Nephron (organoid): ENCODE measurements around the gene TREX2.

Experiments
- H3K27ac Mint-ChIP-seq, 3 experiments: 2 replicates each; pipeline ENCODE4 v1.8.0; 2020; ENCODE audit warnings: mixed read lengths in 3 of 3, mild to moderate bottlenecking in 2 of 3, moderate library complexity in 1 of 3
- H3K27me3 Mint-ChIP-seq: 2 replicates; pipeline ENCODE4 v1.8.0; 2021; ENCODE audit warnings: low read depth, mild to moderate bottlenecking, moderate library complexity, mixed read lengths
- H3K36me3 Mint-ChIP-seq: 2 replicates; pipeline ENCODE4 v1.8.0; 2020; ENCODE audit warnings: low read depth, mixed read lengths
- H3K4me1 Mint-ChIP-seq: 2 replicates; pipeline ENCODE4 v1.8.0; 2020; ENCODE audit warnings: mixed read lengths
- H3K4me3 Mint-ChIP-seq, 3 experiments: 2 replicates each; pipeline ENCODE4 v1.8.0; 2020; ENCODE audit warnings: mild to moderate bottlenecking in 3 of 3, mixed read lengths in 3 of 3, moderate library complexity in 2 of 3
- H3K9me3 Mint-ChIP-seq: 2 replicates; pipeline ENCODE4 v1.8.0; 2020; ENCODE audit warnings: mixed read lengths
- CTCF ChIP-seq, 3 experiments: fragments of 200-600 bp; sonication (generic); IDR thresholded peaks; one replicate each; pipeline ENCODE4 v1.5.0; 2021; ENCODE audit warnings: antibody characterized with exemption in 3 of 3; ENCODE audit not compliant: unreplicated experiment in 3 of 3

TREX2 gene

GRCh38 chrX:153463556-153463955 lies 17.7 kb upstream of the TREX2 start:
- Mint-ChIP-seq H3K4me3 (no peak overlapping the region), H3K27me3 (no peaks in the 10 kb centered on the region), H3K4me1 (peaks cover 12% of the 10 kb centered on the region), H3K36me3 (peaks cover 28% of the 10 kb centered on the region), H3K27ac (no peak overlapping the region), H3K9me3 (peaks cover 18% of the 10 kb centered on the region)
- no peak for TF ChIP-seq CTCF (IDR thresholded peaks at IDR 0.05; ENCODE audit: unreplicated experiment in 3 of 3)

- no peak overlapping the region for H3K27ac Mint-ChIP-seq
- H3K4me3 Mint-ChIP-seq, result no peak overlapping the region
- H3K27me3 Mint-ChIP-seq, result no peaks in the 10 kb centered on the region
- peaks cover 17% of the 10 kb centered on the region for H3K4me1 Mint-ChIP-seq
- H3K36me3 Mint-ChIP-seq, result peaks cover 30% of the 10 kb centered on the region
- peaks cover 18% of the 10 kb centered on the region for H3K9me3 Mint-ChIP-seq
- no peak for TF ChIP-seq CTCF (IDR thresholded peaks at IDR 0.05; ENCODE audit: unreplicated experiment in 3 of 3)
Measured at GRCh38 chrX:153463031-153463430, 17.2 kb upstream of the TREX2 start.

GRCh38 chrX:153462291-153462690 lies 16.4 kb upstream of the TREX2 start:
- H3K4me3 Mint-ChIP-seq, result no peak overlapping the region
- H3K36me3 Mint-ChIP-seq, result peaks cover 28% of the 10 kb centered on the region
- H3K27ac Mint-ChIP-seq, result no peak overlapping the region
- no peaks in the 10 kb centered on the region for H3K27me3 Mint-ChIP-seq
- TF ChIP-seq CTCF (IDR thresholded peaks at IDR 0.05; ENCODE audit: unreplicated experiment in 3 of 3), result no peak
- H3K4me1 Mint-ChIP-seq, result peaks cover 17% of the 10 kb centered on the region
- H3K9me3 Mint-ChIP-seq, result peaks cover 16% of the 10 kb centered on the region

- peaks cover 17% of the 10 kb centered on the region for H3K4me1 Mint-ChIP-seq
- H3K36me3 Mint-ChIP-seq, result peaks cover 28% of the 10 kb centered on the region
- no peak overlapping the region for H3K27ac Mint-ChIP-seq
- H3K27me3 Mint-ChIP-seq, result no peaks in the 10 kb centered on the region
- no peak overlapping the region for H3K4me3 Mint-ChIP-seq
- H3K9me3 Mint-ChIP-seq, result peaks cover 14% of the 10 kb centered on the region
- peak; percentile 48 to 63 (median 52) for TF ChIP-seq CTCF (IDR thresholded peaks at IDR 0.05; ENCODE audit: unreplicated experiment in 3 of 3)
Measured at GRCh38 chrX:153460826-153461225, 15.0 kb upstream of the TREX2 start.

- no peak for TF ChIP-seq CTCF (IDR thresholded peaks at IDR 0.05; ENCODE audit: unreplicated experiment in 3 of 3)
- peaks cover 14% of the 10 kb centered on the region for H3K9me3 Mint-ChIP-seq
- H3K36me3 Mint-ChIP-seq, result peaks cover 28% of the 10 kb centered on the region
- peaks cover 17% of the 10 kb centered on the region for H3K4me1 Mint-ChIP-seq
- no peak overlapping the region for H3K4me3 Mint-ChIP-seq
- H3K27ac Mint-ChIP-seq, result peak overlapping the region; percentile 48 to 64 (median 50)
- no peaks in the 10 kb centered on the region for H3K27me3 Mint-ChIP-seq
Measured at GRCh38 chrX:153459986-153460385, 14.1 kb upstream of the TREX2 start.

- H3K27me3 Mint-ChIP-seq, result no peaks in the 10 kb centered on the region
- H3K36me3 Mint-ChIP-seq, result peaks cover 28% of the 10 kb centered on the region
- TF ChIP-seq CTCF (IDR thresholded peaks at IDR 0.05; ENCODE audit: unreplicated experiment in 3 of 3), result no peak
- H3K4me1 Mint-ChIP-seq, result peaks cover 17% of the 10 kb centered on the region
- no peak overlapping the region for H3K4me3 Mint-ChIP-seq
- H3K9me3 Mint-ChIP-seq, result peaks cover 6% of the 10 kb centered on the region
- H3K27ac Mint-ChIP-seq, result peak overlapping the region in 1 of 3 experiments; percentile 21
Measured at GRCh38 chrX:153458476-153458875, 12.6 kb upstream of the TREX2 start.
